Neural progenitor cell (in vitro differentiated cells): ENCODE data around the gene SLC39A3.

Source experiments
- EZH2 ChIP-seq: fragments of 200-600 bp; sonication (generic); IDR thresholded peaks from 2 replicates; pipeline ENCODE4 v1.6.1; 2017; ENCODE audit warnings: antibody characterized with exemption, mild to moderate bottlenecking, moderate library complexity
- TF ChIP-seq, protein P1 (sequence below): fragments of 200-600 bp; sonication (generic); IDR thresholded peaks from 2 replicates; pipeline ENCODE4 v1.5.1; 2017; ENCODE audit warnings: antibody characterized with exemption, mild to moderate bottlenecking

DNA sequence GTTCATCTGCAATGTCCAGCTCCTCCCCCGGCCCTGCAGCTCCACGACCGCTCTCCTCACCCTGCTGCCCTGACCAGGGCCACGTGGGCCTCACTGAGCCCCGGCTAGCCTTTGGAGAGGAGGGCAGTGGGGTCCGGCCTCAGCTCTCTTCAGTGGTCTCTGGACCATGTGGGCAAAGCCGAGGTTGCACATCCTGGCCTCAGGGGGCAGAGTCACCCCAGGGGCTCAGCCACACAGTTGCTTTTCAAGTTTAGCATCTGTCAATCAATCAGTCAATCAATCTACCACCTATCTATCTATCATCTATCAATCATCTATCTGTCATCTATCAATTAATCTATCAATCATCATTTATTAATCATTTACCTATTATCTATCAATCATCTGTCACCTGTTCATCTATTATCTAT is 15.7 kb downstream of the SLC39A3 start:
- TF ChIP-seq, protein P1, sequence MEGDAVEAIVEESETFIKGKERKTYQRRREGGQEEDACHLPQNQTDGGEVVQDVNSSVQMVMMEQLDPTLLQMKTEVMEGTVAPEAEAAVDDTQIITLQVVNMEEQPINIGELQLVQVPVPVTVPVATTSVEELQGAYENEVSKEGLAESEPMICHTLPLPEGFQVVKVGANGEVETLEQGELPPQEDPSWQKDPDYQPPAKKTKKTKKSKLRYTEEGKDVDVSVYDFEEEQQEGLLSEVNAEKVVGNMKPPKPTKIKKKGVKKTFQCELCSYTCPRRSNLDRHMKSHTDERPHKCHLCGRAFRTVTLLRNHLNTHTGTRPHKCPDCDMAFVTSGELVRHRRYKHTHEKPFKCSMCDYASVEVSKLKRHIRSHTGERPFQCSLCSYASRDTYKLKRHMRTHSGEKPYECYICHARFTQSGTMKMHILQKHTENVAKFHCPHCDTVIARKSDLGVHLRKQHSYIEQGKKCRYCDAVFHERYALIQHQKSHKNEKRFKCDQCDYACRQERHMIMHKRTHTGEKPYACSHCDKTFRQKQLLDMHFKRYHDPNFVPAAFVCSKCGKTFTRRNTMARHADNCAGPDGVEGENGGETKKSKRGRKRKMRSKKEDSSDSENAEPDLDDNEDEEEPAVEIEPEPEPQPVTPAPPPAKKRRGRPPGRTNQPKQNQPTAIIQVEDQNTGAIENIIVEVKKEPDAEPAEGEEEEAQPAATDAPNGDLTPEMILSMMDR, result peak; percentile 22
- no peak for TF ChIP-seq EZH2
